ENCODE data around the gene STIM1.

GRCh38 chr11:3909901-3910300 lies 54.4 kb downstream of the STIM1 start:
- no peak for TF ChIP-seq CTCF (IDR thresholded peaks at IDR 0.05)
- TF ChIP-seq POLR2A (IDR thresholded peaks at IDR 0.05) = no peak

Measured in right lobe of liver (tissue), 4 donors.